Lower lobe of right lung (tissue), 2 donors: Measurements from ENCODE around the gene NUP58. TPM values are rescaled to one million over a fixed set of nuclear protein-coding genes. Genes with fewer than 3 reads are reported as not detected.
"Not testable (repeated sequence)": the region's sequence is repeated elsewhere in the genome, so short reads cannot be mapped to it uniquely, and the experiment has no call there.

Experiments used
- ATAC-seq, 2 donors: fragments of 200-7000 bp; cut with Tn5 transposase; one replicate each; pipeline ENCODE4 v1.9.1; 2020 to 2022; ENCODE audit warnings: mild to moderate bottlenecking in 2 of 2, moderate library complexity in 2 of 2
- DNase-seq: peaks from one replicate; pipeline ENCODE4 v3.0.0-alpha.2; 2020
- H3K27ac ChIP-seq: fragments of 200-600 bp; one replicate; pipeline ENCODE4 v1.8.0; 2022
- H3K27me3 ChIP-seq: fragments of 200-600 bp; one replicate; pipeline ENCODE4 v1.8.0; 2022; ENCODE audit warnings: low read depth
- H3K36me3 ChIP-seq: fragments of 200-600 bp; one replicate; pipeline ENCODE4 v1.8.0; 2022; ENCODE audit warnings: mild to moderate bottlenecking
- H3K4me1 ChIP-seq: fragments of 200-600 bp; one replicate; pipeline ENCODE4 v1.8.0; 2022
- H3K4me3 ChIP-seq: fragments of 200-600 bp; one replicate; pipeline ENCODE4 v1.8.0; 2022; ENCODE audit warnings: mild to moderate bottlenecking
- H3K9me3 ChIP-seq: fragments of 200-600 bp; one replicate; pipeline ENCODE4 v1.8.0; 2022
- CTCF ChIP-seq: fragments of 200-600 bp; IDR thresholded peaks from one replicate; pipeline ENCODE4 v1.8.0; 2022; ENCODE audit warnings: antibody characterized with exemption, mild to moderate bottlenecking
- intact Hi-C: fragments of 100-400 bp; cut with DNase I; formaldehyde crosslinking; loops from one replicate; pipeline ENCODE4 v1.11.0; 2022
- total RNA-seq: library from RNA; stranded (reverse); fragmentation: NEBNext Ultra II Directional; extraction: Animal tissue kit (Norgen Biotek cat#: 25700); gene quantifications from one replicate; pipeline ENCODE4 v1.2.1, GENCODE V29; 2021
- donor health status: DM: no; HTN: yes; CAD: no; lungs with severe emphysema.

Gene NUP58
- total RNA-seq, 1 donor from 2014 or later, result 57.7 TPM

GRCh38 chr13:25306671-25307464 is 5.4 kb downstream of the NUP58 start:
- no peak overlapping the region for H3K4me3 ChIP-seq
- intact Hi-C loops, result no loop called here
- H3K27me3 ChIP-seq, result no peaks in the 10 kb centered on the region
- H3K27ac ChIP-seq, result peak overlapping the region; percentile 37
- H3K9me3 ChIP-seq, result no peaks in the 10 kb centered on the region
- peaks cover 43% of the 10 kb centered on the region for H3K36me3 ChIP-seq
- ATAC-seq (no peak), DNase-seq (no peak)
- H3K4me1 ChIP-seq, result peaks cover 39% of the 10 kb centered on the region
- no peak for TF ChIP-seq CTCF

GRCh38 chr13:25310891-25311290 is 9.5 kb downstream of the NUP58 start:
- TF ChIP-seq CTCF, result no peak
- no peak overlapping the region for H3K27ac ChIP-seq
- H3K4me3 ChIP-seq, result no peak overlapping the region
- peaks cover 84% of the 10 kb centered on the region for H3K36me3 ChIP-seq
- H3K4me1 ChIP-seq, result peaks cover 13% of the 10 kb centered on the region
- no peaks in the 10 kb centered on the region for H3K27me3 ChIP-seq
- no peaks in the 10 kb centered on the region for H3K9me3 ChIP-seq
- intact Hi-C loops, result no loop called here
- ATAC-seq, result no peak
- DNase-seq, result no peak

- H3K27ac ChIP-seq, ATAC-seq, H3K9me3 ChIP-seq, H3K4me3 ChIP-seq, H3K4me1 ChIP-seq, DNase-seq, intact Hi-C loops, H3K27me3 ChIP-seq: not testable (repeated sequence)
- peaks cover 99% of the 10 kb centered on the region for H3K36me3 ChIP-seq
These were observed 17.5 kb downstream of the NUP58 start for GRCh38 chr13:25318946-25319345.

DNA sequence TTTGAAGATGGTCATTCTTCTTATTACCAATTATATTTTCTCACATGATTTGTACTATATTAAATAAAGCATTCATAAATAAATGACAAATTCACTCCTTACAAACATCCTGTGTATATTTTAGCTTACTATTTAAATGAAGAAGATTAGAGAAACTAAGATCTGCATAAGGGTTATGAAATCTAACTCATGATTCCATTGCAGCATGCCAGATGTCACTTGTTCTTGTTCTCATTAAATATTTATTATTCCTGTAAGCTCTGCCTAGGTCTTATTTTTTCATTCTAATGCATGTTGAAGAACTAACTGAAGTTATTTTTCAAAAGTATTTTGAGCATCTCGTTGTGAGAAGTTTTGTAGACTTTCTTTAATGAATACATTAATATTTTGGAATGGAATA is 18.3 kb downstream of the NUP58 start:
- DNase-seq (no peak), ATAC-seq (no peak)
- intact Hi-C loops, result no loop called here
- H3K36me3 ChIP-seq, result peaks cover 98% of the 10 kb centered on the region
- H3K9me3 ChIP-seq, result no peaks in the 10 kb centered on the region
- no peaks in the 10 kb centered on the region for H3K27me3 ChIP-seq
- no peak for TF ChIP-seq CTCF
- H3K4me1 ChIP-seq, result no peaks in the 10 kb centered on the region
- no peak overlapping the region for H3K4me3 ChIP-seq
- H3K27ac ChIP-seq, result no peak overlapping the region

GRCh38 chr13:25324100-25324499 is 22.7 kb downstream of the NUP58 start:
- H3K36me3 ChIP-seq, result peaks cover 99% of the 10 kb centered on the region
- H3K27me3 ChIP-seq, result no peaks in the 10 kb centered on the region

More at GRCh38 chr13:25324100-25324499, 22.7 kb downstream of the NUP58 start:
- Histone ChIP-seq H3K27ac (no peak overlapping the region), H3K9me3 (no peaks in the 10 kb centered on the region), H3K4me1 (no peaks in the 10 kb centered on the region), H3K4me3 (no peak overlapping the region)
- intact Hi-C loops, result no loop called here
- no peak for TF ChIP-seq CTCF
- peak in 1 of 2 donors; percentile 40 for ATAC-seq
- no peak for DNase-seq
